Measurements from ENCODE around the gene PLA2G1B.

Gene PLA2G1B

GRCh38 chr12:120356567-120357030, 29.0 kb upstream of the PLA2G1B start:
- no peaks in the 10 kb centered on the region for H3K4me1 ChIP-seq (ENCODE audit: low read depth, poor library complexity, severe bottlenecking)
- H3K4me2 ChIP-seq, result no peak overlapping the region
- H3K36me3 ChIP-seq (ENCODE audit: insufficient read depth), result no peaks in the 10 kb centered on the region
- H3K9ac ChIP-seq, result no peak overlapping the region
- no peak overlapping the region for H3K27ac ChIP-seq
- no peak overlapping the region for H3K4me3 ChIP-seq (IDR thresholded peaks at IDR 0.05; ENCODE audit: insufficient read depth, low read depth, low read length)
- H3K79me2 ChIP-seq (ENCODE audit: insufficient read depth, low read depth), result no peaks in the 10 kb centered on the region
- TF ChIP-seq CTCF (conservative IDR thresholded peaks at IDR 0.05; ENCODE audit: low read depth, low read length), result peak; percentile 71
- no peaks in the 10 kb centered on the region for H4K20me1 ChIP-seq (ENCODE audit: insufficient read depth)
- H3K27me3 ChIP-seq (ENCODE audit: insufficient read depth, low read depth), result no peaks in the 10 kb centered on the region; the same call in 1 of the 2 replicates
- H2AFZ ChIP-seq (ENCODE audit: low read depth), result no peak overlapping the region

- no peaks in the 10 kb centered on the region for H3K4me1 ChIP-seq (ENCODE audit: low read depth, poor library complexity, severe bottlenecking)
- no peak overlapping the region for H3K9ac ChIP-seq
- no peaks in the 10 kb centered on the region for H4K20me1 ChIP-seq (ENCODE audit: insufficient read depth)
- no peaks in the 10 kb centered on the region for H3K79me2 ChIP-seq (ENCODE audit: insufficient read depth, low read depth)
- TF ChIP-seq CTCF (conservative IDR thresholded peaks at IDR 0.05; ENCODE audit: low read depth, low read length), result no peak
- no peaks in the 10 kb centered on the region; the same call in 1 of the 2 replicates for H3K27me3 ChIP-seq (ENCODE audit: insufficient read depth, low read depth)
- H3K36me3 ChIP-seq (ENCODE audit: insufficient read depth), result no peaks in the 10 kb centered on the region
- H3K4me3 ChIP-seq (IDR thresholded peaks at IDR 0.05; ENCODE audit: insufficient read depth, low read depth, low read length), result no peak overlapping the region
- H3K4me2 ChIP-seq, result no peak overlapping the region
- no peak overlapping the region for H3K27ac ChIP-seq
- H2AFZ ChIP-seq (ENCODE audit: low read depth), result no peak overlapping the region
Measured at GRCh38 chr12:120353556-120354317, 26.2 kb upstream of the PLA2G1B start.

DNA sequence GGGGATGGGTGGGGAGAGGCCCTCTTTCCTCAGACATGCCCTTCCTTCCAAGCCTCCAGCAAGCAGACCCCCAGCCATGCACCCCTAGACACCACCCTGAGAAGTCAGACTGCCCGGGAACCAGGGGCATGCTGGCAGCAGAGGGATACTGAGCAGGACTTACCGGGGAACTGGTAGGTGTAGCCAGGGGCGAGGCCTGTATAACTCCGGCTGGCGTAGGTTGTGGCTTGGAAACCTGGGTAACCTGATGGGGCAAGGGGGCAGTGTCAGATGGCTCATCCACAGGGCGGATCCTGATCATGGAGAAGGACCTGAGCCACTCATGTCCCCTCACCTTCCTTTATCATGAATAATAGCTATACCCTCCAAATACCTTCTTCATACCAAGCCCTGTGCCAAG, 25.6 kb upstream of the PLA2G1B start:
- no peaks in the 10 kb centered on the region for H4K20me1 ChIP-seq (ENCODE audit: insufficient read depth)
- TF ChIP-seq CTCF (conservative IDR thresholded peaks at IDR 0.05; ENCODE audit: low read depth, low read length), result no peak
- no peaks in the 10 kb centered on the region for H3K79me2 ChIP-seq (ENCODE audit: insufficient read depth, low read depth)
- H3K9ac ChIP-seq, result no peak overlapping the region
- no peaks in the 10 kb centered on the region for H3K36me3 ChIP-seq (ENCODE audit: insufficient read depth)
- no peak overlapping the region for H3K27ac ChIP-seq
- H3K4me3 ChIP-seq (IDR thresholded peaks at IDR 0.05; ENCODE audit: insufficient read depth, low read depth, low read length), result no peak overlapping the region
- no peak overlapping the region for H3K4me2 ChIP-seq
- H3K27me3 ChIP-seq (ENCODE audit: insufficient read depth, low read depth), result no peaks in the 10 kb centered on the region; the same call in 1 of the 2 replicates
- H3K4me1 ChIP-seq (ENCODE audit: low read depth, poor library complexity, severe bottlenecking), result no peaks in the 10 kb centered on the region
- H2AFZ ChIP-seq (ENCODE audit: low read depth), result no peak overlapping the region

DNA sequence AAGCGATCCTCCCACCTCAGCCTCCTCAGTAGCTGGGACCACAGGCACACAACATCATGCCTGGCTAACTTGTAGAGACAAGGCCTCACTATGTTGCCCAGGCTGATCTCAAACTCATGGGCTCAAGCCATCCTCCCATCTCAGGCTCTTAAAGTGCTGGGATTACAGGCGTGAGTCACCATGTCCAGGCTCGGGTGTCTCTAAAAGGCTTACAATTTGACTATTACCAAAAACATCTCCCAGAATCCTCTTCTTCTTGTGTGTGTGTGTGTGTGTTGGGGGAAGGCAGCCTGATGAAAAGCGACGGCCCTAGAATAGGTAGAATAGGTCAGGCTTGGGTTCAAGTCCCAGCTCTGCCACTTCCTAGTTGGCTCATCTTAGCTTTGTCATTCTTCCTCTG, 24.5 kb upstream of the PLA2G1B start:
- Histone ChIP-seq H2AFZ (ENCODE audit: low read depth) (no peak overlapping the region), H3K27me3 (ENCODE audit: insufficient read depth, low read depth) (no peaks in the 10 kb centered on the region; the same call in 1 of the 2 replicates), H3K9ac (no peak overlapping the region), H4K20me1 (ENCODE audit: insufficient read depth) (no peaks in the 10 kb centered on the region), H3K27ac (no peak overlapping the region), H3K4me1 (ENCODE audit: low read depth, poor library complexity, severe bottlenecking) (no peaks in the 10 kb centered on the region), H3K36me3 (ENCODE audit: insufficient read depth) (no peaks in the 10 kb centered on the region), H3K4me3 (IDR thresholded peaks at IDR 0.05; ENCODE audit: insufficient read depth, low read depth, low read length) (no peak overlapping the region), H3K79me2 (ENCODE audit: insufficient read depth, low read depth) (no peaks in the 10 kb centered on the region), H3K4me2 (no peak overlapping the region)
- TF ChIP-seq CTCF (conservative IDR thresholded peaks at IDR 0.05; ENCODE audit: low read depth, low read length), result no peak
